ENCODE results near the gene TMEM61.

TMEM61 gene

GRCh38 chr1:54982739-54983138, 2.3 kb downstream of the TMEM61 start:
- H3K4me3 ChIP-seq (ENCODE audit: low read depth, low read length) = no peak overlapping the region
- no peak for DNase-seq (ENCODE audit: low read depth, low spot score)
- peak; percentile 3 for TF ChIP-seq CTCF (IDR thresholded peaks at IDR 0.05; ENCODE audit: low read depth, low read length)
- in situ Hi-C loops (cut with HindIII; ENCODE audit: low sequenced_read_pairs) = no loop called here

GRCh38 chr1:54984131-54984842, 3.9 kb downstream of the TMEM61 start:
- no peak overlapping the region for H3K4me3 ChIP-seq (ENCODE audit: low read depth, low read length)
- no peak for TF ChIP-seq CTCF (IDR thresholded peaks at IDR 0.05; ENCODE audit: low read depth, low read length)
- no peak for DNase-seq (ENCODE audit: low read depth, low spot score)
- in situ Hi-C loops (cut with HindIII; ENCODE audit: low sequenced_read_pairs) = no loop called here

GRCh38 chr1:54985556-54985955, 5.1 kb downstream of the TMEM61 start:
- in situ Hi-C loops (cut with HindIII; ENCODE audit: low sequenced_read_pairs) = no loop called here
- DNase-seq (ENCODE audit: low read depth, low spot score) = no peak
- no peak for TF ChIP-seq CTCF (IDR thresholded peaks at IDR 0.05; ENCODE audit: low read depth, low read length)
- no peak overlapping the region for H3K4me3 ChIP-seq (ENCODE audit: low read depth, low read length)

- no peak for DNase-seq (ENCODE audit: low read depth, low spot score)
- no peak for TF ChIP-seq CTCF (IDR thresholded peaks at IDR 0.05; ENCODE audit: low read depth, low read length)
- in situ Hi-C loops (cut with HindIII; ENCODE audit: low sequenced_read_pairs) = no loop called here
- H3K4me3 ChIP-seq (ENCODE audit: low read depth, low read length) = no peak overlapping the region
Measured at GRCh38 chr1:54986025-54986424, 5.6 kb downstream of the TMEM61 start.

GRCh38 chr1:54986533-54986932, 6.1 kb downstream of the TMEM61 start:
- in situ Hi-C loops (cut with HindIII; ENCODE audit: low sequenced_read_pairs) = no loop called here
- no peak overlapping the region for H3K4me3 ChIP-seq (ENCODE audit: low read depth, low read length)
- TF ChIP-seq CTCF (IDR thresholded peaks at IDR 0.05; ENCODE audit: low read depth, low read length) = no peak
- DNase-seq (ENCODE audit: low read depth, low spot score) = no peak

GRCh38 chr1:54987427-54987826, 7.0 kb downstream of the TMEM61 start:
- no peak for TF ChIP-seq CTCF (IDR thresholded peaks at IDR 0.05; ENCODE audit: low read depth, low read length)
- no peak overlapping the region for H3K4me3 ChIP-seq (ENCODE audit: low read depth, low read length)
- no peak for DNase-seq (ENCODE audit: low read depth, low spot score)
- in situ Hi-C loops (cut with HindIII; ENCODE audit: low sequenced_read_pairs) = no loop called here
